ENCODE data around the gene KHDC1L.

DNA sequence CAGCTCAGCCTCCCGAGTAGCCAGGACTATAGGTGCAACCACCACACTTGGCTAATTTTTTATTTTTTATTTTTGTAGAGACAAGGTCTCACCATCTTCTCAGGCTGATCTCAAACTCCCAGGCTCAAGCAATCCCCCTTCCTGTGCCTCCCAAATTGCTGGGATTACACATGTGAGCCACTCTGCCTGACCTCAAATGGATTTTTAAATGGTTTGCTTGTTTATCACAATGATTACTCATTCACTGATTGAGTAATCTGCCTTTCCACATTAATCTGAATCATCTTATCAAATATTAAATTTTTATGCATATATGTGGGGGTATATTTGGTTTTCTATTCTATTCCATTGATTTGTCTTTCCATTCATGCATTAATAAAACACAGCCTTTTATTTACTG, 9.4 kb upstream of the KHDC1L start:
- TF ChIP-seq POLR2A (IDR thresholded peaks at IDR 0.05) (no peak), POLR2AphosphoS5 (IDR thresholded peaks at IDR 0.05) (no peak), EP300 (IDR thresholded peaks at IDR 0.05) (no peak)
- TF ChIP-seq, protein P1, sequence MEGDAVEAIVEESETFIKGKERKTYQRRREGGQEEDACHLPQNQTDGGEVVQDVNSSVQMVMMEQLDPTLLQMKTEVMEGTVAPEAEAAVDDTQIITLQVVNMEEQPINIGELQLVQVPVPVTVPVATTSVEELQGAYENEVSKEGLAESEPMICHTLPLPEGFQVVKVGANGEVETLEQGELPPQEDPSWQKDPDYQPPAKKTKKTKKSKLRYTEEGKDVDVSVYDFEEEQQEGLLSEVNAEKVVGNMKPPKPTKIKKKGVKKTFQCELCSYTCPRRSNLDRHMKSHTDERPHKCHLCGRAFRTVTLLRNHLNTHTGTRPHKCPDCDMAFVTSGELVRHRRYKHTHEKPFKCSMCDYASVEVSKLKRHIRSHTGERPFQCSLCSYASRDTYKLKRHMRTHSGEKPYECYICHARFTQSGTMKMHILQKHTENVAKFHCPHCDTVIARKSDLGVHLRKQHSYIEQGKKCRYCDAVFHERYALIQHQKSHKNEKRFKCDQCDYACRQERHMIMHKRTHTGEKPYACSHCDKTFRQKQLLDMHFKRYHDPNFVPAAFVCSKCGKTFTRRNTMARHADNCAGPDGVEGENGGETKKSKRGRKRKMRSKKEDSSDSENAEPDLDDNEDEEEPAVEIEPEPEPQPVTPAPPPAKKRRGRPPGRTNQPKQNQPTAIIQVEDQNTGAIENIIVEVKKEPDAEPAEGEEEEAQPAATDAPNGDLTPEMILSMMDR (IDR thresholded peaks at IDR 0.05), result no peak

Measured in sigmoid colon (tissue), 4 donors.